Endothelial cell of umbilical vein (primary cell): ENCODE measurements around the gene UNC5CL. TPM values are rescaled to one million over a fixed set of nuclear protein-coding genes. Genes with fewer than 3 reads are reported as not detected.
A peak's percentile ranks its signal among the peaks of the same experiment; 100 is the strongest.

ENCODE experiments used
- BruUV-seq: library from RNA; stranded (reverse); fragments of 400-500 nt; replicated peaks from 2 replicates; lab custom pipeline; 2021; lab: Mats Ljungman, UMichigan
- CTCF ChIA-PET: fragments of 300-600, 350-600 bp; sonication (Branson Sonifier 250); formaldehyde crosslinking; loops from one replicate; lab custom pipeline; 2021; ENCODE audit warnings: antibody characterized with exemption, inconsistent platforms; lab: Charles Lee
- POLR2A ChIA-PET: fragments of 300-600, 350-600 bp; sonication (Branson Sonifier 250); formaldehyde crosslinking; loops from one replicate; lab custom pipeline; 2021; ENCODE audit warnings: antibody characterized with exemption, inconsistent platforms; lab: Charles Lee
- DNase-seq: peaks from one replicate; pipeline ENCODE4 v3.0.0-alpha.2; 2011; ENCODE audit warnings: low read depth, low spot score
- FAIRE-seq: peaks from 2 replicates; lab custom pipeline; 2011; peaks lifted over from hg19 to GRCh38; lab: Jason Lieb, UNC
- H2AFZ ChIP-seq: 2 replicates; pipeline ENCODE4 v1.6.0; 2012; ENCODE audit warnings: low read depth, low read length, control low read depth, inconsistent platforms
- H3K27ac ChIP-seq: 2 replicates; pipeline ENCODE4 v1.5.1; 2011; ENCODE audit warnings: low read depth, mild to moderate bottlenecking, control low read depth, low read length, moderate library complexity; ENCODE audit not compliant: insufficient read depth
- H3K27me3 ChIP-seq, 2 experiments: 2 replicates each; pipeline versions ENCODE4 v1.6.0 to v1.6.1; 2011; ENCODE audit warnings: low read length in 2 of 2, mixed read lengths in 1 of 2; ENCODE audit not compliant: control insufficient read depth in 2 of 2, insufficient read depth in 2 of 2
- H3K36me3 ChIP-seq, 2 experiments: 2 replicates in 1 of 2; 3 replicates in 1 of 2; pipeline ENCODE4 v1.5.1; 2011; ENCODE audit warnings: low read length in 2 of 2, mild to moderate bottlenecking in 1 of 2, moderate library complexity in 1 of 2; ENCODE audit not compliant: control insufficient read depth in 2 of 2, insufficient read depth in 2 of 2; ENCODE audit errors: extremely low read depth in 1 of 2
- H3K4me1 ChIP-seq: 3 replicates; pipeline ENCODE4 v1.5.1; 2011; ENCODE audit warnings: mild to moderate bottlenecking, low read length; ENCODE audit not compliant: control insufficient read depth, insufficient read depth; ENCODE audit errors: extremely low read depth
- H3K4me2 ChIP-seq: 2 replicates; pipeline ENCODE4 v1.6.1; 2011; ENCODE audit warnings: low read length, control low read depth, mixed read lengths; ENCODE audit not compliant: insufficient read depth
- H3K4me3 ChIP-seq, 3 experiments: fragments of 200-600 bp in 1 of 3; sonication (generic), shearing (Covaris generic) in 1 of 3; replicated peaks in 1 of 3; 2 replicates each; pipeline ENCODE4 v1.5.1; 2011 to 2016; ENCODE audit warnings: control low read depth in 3 of 3, low read length in 3 of 3, mild to moderate bottlenecking in 2 of 3, inconsistent platforms in 1 of 3, low read depth in 1 of 3, moderate library complexity in 1 of 3; ENCODE audit not compliant: insufficient read depth in 1 of 3
- H3K79me2 ChIP-seq: 2 replicates; pipeline ENCODE4 v1.6.0; 2012; ENCODE audit warnings: low read length, inconsistent platforms; ENCODE audit not compliant: control insufficient read depth, insufficient read depth
- H3K9ac ChIP-seq: replicated peaks from 2 replicates; pipeline ENCODE3; 2011; ENCODE audit warnings: low read length, control low read depth; ENCODE audit not compliant: insufficient read depth; ENCODE audit errors: extremely low read depth
- H3K9me1 ChIP-seq: replicated peaks from 3 replicates; pipeline ENCODE4 v1.6.0; 2011; ENCODE audit warnings: mild to moderate bottlenecking, low read length; ENCODE audit not compliant: control insufficient read depth, insufficient read depth; ENCODE audit errors: extremely low read depth
- H3K9me3 ChIP-seq: replicated peaks from 2 replicates; pipeline ENCODE4 v1.5.1; 2012; ENCODE audit warnings: low read length, inconsistent platforms; ENCODE audit not compliant: control insufficient read depth, insufficient read depth
- H4K20me1 ChIP-seq: replicated peaks from 2 replicates; pipeline ENCODE3; 2011; ENCODE audit warnings: mild to moderate bottlenecking, low read length; ENCODE audit not compliant: control insufficient read depth, insufficient read depth; ENCODE audit errors: extremely low read depth
- EZH2 ChIP-seq: IDR thresholded peaks from 2 replicates; pipeline ENCODE4 v1.6.1; 2012; ENCODE audit warnings: borderline replicate concordance, low read depth, mild to moderate bottlenecking, moderate library complexity, low read length, inconsistent platforms; ENCODE audit not compliant: severe bottlenecking
- FOS ChIP-seq: IDR thresholded peaks from 2 replicates; pipeline ENCODE4 v1.6.1; 2011; ENCODE audit warnings: mild to moderate bottlenecking, low read length, moderate library complexity, borderline replicate concordance; ENCODE audit not compliant: insufficient read depth
- GATA2 ChIP-seq: IDR thresholded peaks from 2 replicates; pipeline ENCODE4 v1.7.0; 2011; ENCODE audit warnings: low read depth, mild to moderate bottlenecking, moderate library complexity, mixed read lengths, low read length; ENCODE audit not compliant: insufficient read length, insufficient read depth
- POLR2A ChIP-seq: IDR thresholded peaks from 2 replicates; pipeline ENCODE4 v1.6.1; 2012; ENCODE audit warnings: low read depth, mild to moderate bottlenecking, control low read depth, low read length
- POLR2AphosphoS5 ChIP-seq: IDR thresholded peaks from 2 replicates; pipeline ENCODE4 v1.6.1; 2012; ENCODE audit warnings: low read depth, mild to moderate bottlenecking, control low read depth, low read length, moderate library complexity; ENCODE audit not compliant: insufficient read depth
- dilution Hi-C: fragments of 300-500 bp; cut with MboI; formaldehyde crosslinking; loops from one replicate; pipeline ENCODE4 v1.15.0; 2019; ENCODE audit warnings: low sequenced_read_pairs; ENCODE audit not compliant: extremely low pct_ligation_motif_present
- intact Hi-C: fragments of 100-400 bp; cut with micrococcal nuclease; formaldehyde crosslinking; loops from one replicate; pipeline ENCODE4 v1.10.0; 2022
- polyA plus RNA-seq, 4 experiments: library from polyadenylated mRNA; depleted of rRNA in 3 of 4; stranded (reverse) in 3 of 4; unstranded in 1 of 4; fragments of >200 nt; gene quantifications; 2 replicates each; pipeline versions ENCODE4 v1.2.1 to v1.2.3, GENCODE V29; 2011 to 2012; ENCODE audit warnings: missing spikeins in 1 of 4
- total RNA-seq: library from RNA; stranded (reverse); gene quantifications from 2 replicates; pipeline ENCODE4 v1.2.3, GENCODE V29; 2021
- TF ChIP-seq, protein P1 (sequence below): IDR thresholded peaks from 2 replicates; pipeline ENCODE4 v1.6.1; 2011; ENCODE audit not compliant: insufficient read depth, insufficient read length

Gene UNC5CL
- total and polyA plus RNA-seq, 2 donors (not counting 3 experiments of a cell fraction or from before 2014, with no cell fraction given): 0.14 to 0.20 TPM

DNA sequence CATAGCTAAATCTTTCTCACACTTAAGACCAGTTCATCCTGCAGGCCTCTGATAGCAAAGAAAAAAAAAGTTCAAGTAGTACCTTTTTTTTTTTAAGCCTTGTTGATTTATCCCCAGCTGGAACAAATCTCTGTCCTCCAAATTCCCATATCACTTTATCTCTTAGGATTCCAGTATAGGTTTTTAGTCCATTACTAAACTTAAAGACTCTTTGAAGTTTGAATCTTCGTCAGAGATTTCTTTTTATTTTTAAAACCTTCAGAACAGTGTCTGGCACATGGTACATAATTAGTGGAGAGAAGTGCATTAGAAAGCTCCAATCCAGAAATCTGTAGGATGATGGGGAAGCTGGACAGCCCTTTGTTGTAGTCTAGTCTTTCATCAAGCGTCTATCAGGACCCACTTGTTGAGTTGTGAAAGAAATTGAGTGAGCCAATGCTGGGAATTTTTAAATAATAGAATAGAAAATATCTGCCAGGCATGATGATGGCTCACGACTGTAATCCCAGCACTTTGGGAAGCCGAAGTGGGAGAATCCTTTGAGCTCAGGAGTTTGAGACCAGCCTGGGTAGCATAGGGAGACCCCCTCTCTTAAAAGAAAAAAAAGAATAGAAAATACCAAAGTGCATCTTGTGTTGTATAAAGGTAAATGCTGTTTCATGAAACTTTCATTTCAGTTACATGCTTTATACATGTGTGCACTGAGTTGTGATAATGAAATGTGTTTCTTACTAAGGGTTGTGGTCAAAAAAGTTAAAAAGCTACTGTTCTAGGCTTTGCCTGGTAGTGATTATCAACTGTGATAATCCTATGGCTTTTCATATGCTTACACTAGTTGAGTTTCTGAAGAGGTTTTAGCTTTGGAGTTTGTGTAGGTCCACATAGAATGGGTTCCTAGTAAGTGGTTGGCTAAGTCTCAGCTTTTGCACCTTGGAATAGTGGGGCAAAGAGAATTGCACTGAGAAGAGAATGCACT lies 36.9 kb upstream of the UNC5CL start:
- Histone ChIP-seq H3K9ac (no peak overlapping the region), H3K36me3 (peaks cover 5 to 8% of the 10 kb centered on the region in 2 experiments), H3K27me3 (no peaks in the 10 kb centered on the region), H3K9me1 (no peaks in the 10 kb centered on the region), H3K4me2 (no peak overlapping the region), H3K4me1 (peaks cover 31% of the 10 kb centered on the region), H2AFZ (no peak overlapping the region), H4K20me1 (peaks cover 3% of the 10 kb centered on the region), H3K27ac (no peak overlapping the region), H3K79me2 (peaks cover 72% of the 10 kb centered on the region), H3K4me3 (no peak overlapping the region), H3K9me3 (no peaks in the 10 kb centered on the region)
- dilution Hi-C loops (no loop called here), intact Hi-C loops (no loop called here)
- POLR2A ChIA-PET: no interaction called here
- BruUV-seq: no TSS peak
- no peak for FAIRE-seq
- CTCF ChIA-PET: interaction anchor here (0.9 to 2.8 kb wide), 4 partner anchors 17 to 106 kb away, joined by 3 to 13 read pairs (median 9); no protein-coding TSS in a partner anchor
- no peak for DNase-seq
- no peak for TF ChIP-seq POLR2AphosphoS5
- no peak for TF ChIP-seq POLR2A
- TF ChIP-seq FOS: no peak

DNA sequence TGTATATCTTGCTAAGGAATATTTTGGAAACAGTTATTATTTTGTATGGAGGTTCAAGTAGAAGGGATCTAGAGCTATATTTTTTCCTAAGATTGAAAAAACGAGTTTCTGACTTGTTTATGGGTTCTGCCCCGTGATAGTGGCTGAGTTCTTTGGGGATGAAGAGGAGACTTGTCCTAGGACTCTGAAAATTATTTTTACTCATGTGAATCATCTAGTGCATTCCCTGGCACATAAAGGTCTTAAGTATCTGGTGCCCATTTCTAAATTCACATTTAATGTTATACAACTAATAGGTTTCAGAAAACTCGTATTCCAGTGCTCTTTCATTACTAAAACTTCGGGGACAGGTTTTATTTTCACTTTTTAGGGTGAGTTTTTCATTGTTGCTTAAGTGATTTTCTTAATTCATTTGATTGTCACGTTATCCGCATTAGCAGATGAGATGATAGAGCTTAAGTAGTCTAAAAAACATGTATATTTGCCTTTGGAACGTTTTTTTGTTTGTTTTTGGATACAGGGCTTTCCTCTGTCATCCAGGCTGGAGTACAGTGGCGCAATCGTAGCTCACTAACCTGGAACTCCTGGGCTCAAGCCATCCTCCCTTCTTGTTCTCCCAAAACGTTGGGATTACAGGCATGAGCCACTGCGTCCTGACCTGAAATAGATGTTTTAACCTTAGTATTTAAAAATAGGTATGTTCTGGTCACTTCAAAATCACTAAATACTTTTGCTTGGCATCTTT lies 35.8 kb upstream of the UNC5CL start:
- H3K36me3 ChIP-seq: peaks cover 4 to 5% of the 10 kb centered on the region in 2 experiments
- peak overlapping the region in 1 of 3 experiments; percentile 88 for H3K4me3 ChIP-seq
- DNase-seq (no peak), FAIRE-seq (no peak)
- POLR2A ChIA-PET: interaction anchor here (0.6 kb wide), 1 partner anchor 19 kb away, joined by 3 read pairs; no protein-coding TSS in a partner anchor
- no TSS peak for BruUV-seq
- no peaks in the 10 kb centered on the region for H3K27me3 ChIP-seq
- H3K4me2 ChIP-seq: peak overlapping the region; percentile 94
- no peaks in the 10 kb centered on the region for H3K9me3 ChIP-seq
- intact Hi-C loops (loop anchor here (5.0 kb wide), 1 partner anchor 242 kb away; no protein-coding TSS in a partner anchor), dilution Hi-C loops (no loop called here)
- H3K4me1 ChIP-seq: peaks cover 23% of the 10 kb centered on the region
- H3K27ac ChIP-seq: peak overlapping the region; percentile 96
- no peak overlapping the region for H2AFZ ChIP-seq
- TF ChIP-seq POLR2A (peak; percentile 22), EZH2 (no peak), GATA2 (no peak)
- TF ChIP-seq, protein P1, sequence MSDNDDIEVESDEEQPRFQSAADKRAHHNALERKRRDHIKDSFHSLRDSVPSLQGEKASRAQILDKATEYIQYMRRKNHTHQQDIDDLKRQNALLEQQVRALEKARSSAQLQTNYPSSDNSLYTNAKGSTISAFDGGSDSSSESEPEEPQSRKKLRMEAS: no peak
- peaks cover 3% of the 10 kb centered on the region for H4K20me1 ChIP-seq
- peaks cover 62% of the 10 kb centered on the region for H3K79me2 ChIP-seq
- CTCF ChIA-PET: interaction anchor here (0.9 to 2.8 kb wide), 4 partner anchors 18 to 107 kb away, joined by 3 to 13 read pairs (median 9); no protein-coding TSS in a partner anchor
- peak overlapping the region; percentile 96 for H3K9ac ChIP-seq
- H3K9me1 ChIP-seq: no peaks in the 10 kb centered on the region
